ENCODE measurements around the gene AARS2. TPM values are rescaled to one million over a fixed set of nuclear protein-coding genes. Genes with fewer than 3 reads are reported as not detected.

AARS2 gene
- total and polyA plus RNA-seq, 4 donors: 2.3 to 11.5 (median 5.7) TPM

- Histone ChIP-seq H3K9me3 (ENCODE audit: control insufficient read depth, low read length) (no peaks in the 10 kb centered on the region), H3K27ac (ENCODE audit: low read depth in 1 of 2, low read length in 2 of 2) (no peak overlapping the region), H3K36me3 (ENCODE audit: control insufficient read depth in 1 of 2, insufficient read depth in 2 of 2, low read length in 1 of 2) (no peaks in the 10 kb centered on the region), H3K4me3 (ENCODE audit: low read length in 2 of 2) (no peak overlapping the region), H3K27me3 (ENCODE audit: control insufficient read depth in 1 of 2, insufficient read depth in 2 of 2, low read length in 1 of 2) (no peaks in the 10 kb centered on the region), H3K4me1 (ENCODE audit: control insufficient read depth in 1 of 2, insufficient read depth in 2 of 2, low read length in 2 of 2) (no peaks in the 10 kb centered on the region)
- ATAC-seq (ENCODE audit: low FRiP score) (no peak), DNase-seq (peak in 1 of 2 donors; percentile 37)
- 69 to 74% methylated on average over 7 of the region's 7 CpGs for WGBS, 2 donors
- intact Hi-C loops (cut with DNase I): no loop called here
Measured at GRCh38 chr6:44294832-44295791, 18.0 kb downstream of the AARS2 start.

- Histone ChIP-seq H3K4me1 (ENCODE audit: control insufficient read depth in 1 of 2, insufficient read depth in 2 of 2, low read length in 2 of 2) (no peaks in the 10 kb centered on the region), H3K9me3 (ENCODE audit: control insufficient read depth, low read length) (no peaks in the 10 kb centered on the region), H3K27me3 (ENCODE audit: control insufficient read depth in 1 of 2, insufficient read depth in 2 of 2, low read length in 1 of 2) (no peaks in the 10 kb centered on the region), H3K27ac (ENCODE audit: low read depth in 1 of 2, low read length in 2 of 2) (no peak overlapping the region), H3K4me3 (ENCODE audit: low read length in 2 of 2) (no peak overlapping the region), H3K36me3 (ENCODE audit: control insufficient read depth in 1 of 2, insufficient read depth in 2 of 2, low read length in 1 of 2) (no peaks in the 10 kb centered on the region)
- DNase-seq (peak in 1 of 2 donors; percentile 12), ATAC-seq (ENCODE audit: low FRiP score) (no peak)
- WGBS, 2 donors: 71 to 78% methylated on average over 4 of the region's 4 CpGs
- intact Hi-C loops (cut with DNase I): no loop called here
Measured at GRCh38 chr6:44292661-44293365, 20.3 kb downstream of the AARS2 start.

GRCh38 chr6:44291841-44292240 lies 21.3 kb downstream of the AARS2 start:
- ATAC-seq (ENCODE audit: low FRiP score) (no peak), DNase-seq (peak in 1 of 2 donors; percentile 57)
- WGBS, 2 donors: 70 to 75% methylated on average over 4 of the region's 4 CpGs
- intact Hi-C loops (cut with DNase I): no loop called here
- no peaks in the 10 kb centered on the region for H3K36me3 ChIP-seq (ENCODE audit: control insufficient read depth in 1 of 2, insufficient read depth in 2 of 2, low read length in 1 of 2)
- H3K4me1 ChIP-seq (ENCODE audit: control insufficient read depth in 1 of 2, insufficient read depth in 2 of 2, low read length in 2 of 2): no peaks in the 10 kb centered on the region
- no peaks in the 10 kb centered on the region for H3K9me3 ChIP-seq (ENCODE audit: control insufficient read depth, low read length)
- no peak overlapping the region for H3K27ac ChIP-seq (ENCODE audit: low read depth in 1 of 2, low read length in 2 of 2)
- no peaks in the 10 kb centered on the region for H3K27me3 ChIP-seq (ENCODE audit: control insufficient read depth in 1 of 2, insufficient read depth in 2 of 2, low read length in 1 of 2)
- H3K4me3 ChIP-seq (ENCODE audit: low read length in 2 of 2): no peak overlapping the region

GRCh38 chr6:44289726-44290260 lies 23.4 kb downstream of the AARS2 start:
- Histone ChIP-seq H3K27me3 (ENCODE audit: control insufficient read depth in 1 of 2, insufficient read depth in 2 of 2, low read length in 1 of 2) (no peaks in the 10 kb centered on the region), H3K36me3 (ENCODE audit: control insufficient read depth in 1 of 2, insufficient read depth in 2 of 2, low read length in 1 of 2) (no peaks in the 10 kb centered on the region), H3K27ac (ENCODE audit: low read depth in 1 of 2, low read length in 2 of 2) (no peak overlapping the region), H3K9me3 (ENCODE audit: control insufficient read depth, low read length) (no peaks in the 10 kb centered on the region), H3K4me1 (ENCODE audit: control insufficient read depth in 1 of 2, insufficient read depth in 2 of 2, low read length in 2 of 2) (no peaks in the 10 kb centered on the region), H3K4me3 (ENCODE audit: low read length in 2 of 2) (no peak overlapping the region)
- ATAC-seq (ENCODE audit: low FRiP score) (no peak), DNase-seq (no peak)
- intact Hi-C loops (cut with DNase I): no loop called here
- WGBS, 2 donors: 25 to 33% methylated on average over 7 of the region's 7 CpGs

GRCh38 chr6:44286747-44287146 lies 26.4 kb downstream of the AARS2 start:
- Histone ChIP-seq H3K36me3 (ENCODE audit: control insufficient read depth in 1 of 2, insufficient read depth in 2 of 2, low read length in 1 of 2) (no peaks in the 10 kb centered on the region), H3K9me3 (ENCODE audit: control insufficient read depth, low read length) (no peaks in the 10 kb centered on the region), H3K27me3 (ENCODE audit: control insufficient read depth in 1 of 2, insufficient read depth in 2 of 2, low read length in 1 of 2) (no peaks in the 10 kb centered on the region), H3K4me3 (ENCODE audit: low read length in 2 of 2) (no peak overlapping the region), H3K4me1 (ENCODE audit: control insufficient read depth in 1 of 2, insufficient read depth in 2 of 2, low read length in 2 of 2) (no peaks in the 10 kb centered on the region), H3K27ac (ENCODE audit: low read depth in 1 of 2, low read length in 2 of 2) (no peak overlapping the region)
- DNase-seq (no peak), ATAC-seq (ENCODE audit: low FRiP score) (no peak)
- intact Hi-C loops (cut with DNase I): no loop called here
- 37 to 64% methylated on average over 2 of the region's 2 CpGs for WGBS, 2 donors

- H3K4me1 ChIP-seq (ENCODE audit: control insufficient read depth in 1 of 2, insufficient read depth in 2 of 2, low read length in 2 of 2): no peaks in the 10 kb centered on the region
- H3K36me3 ChIP-seq (ENCODE audit: control insufficient read depth in 1 of 2, insufficient read depth in 2 of 2, low read length in 1 of 2): no peaks in the 10 kb centered on the region
- WGBS, 2 donors: 89 to 92% methylated on average over 12 of the region's 12 CpGs
- no peaks in the 10 kb centered on the region for H3K9me3 ChIP-seq (ENCODE audit: control insufficient read depth, low read length)
- no peaks in the 10 kb centered on the region for H3K27me3 ChIP-seq (ENCODE audit: control insufficient read depth in 1 of 2, insufficient read depth in 2 of 2, low read length in 1 of 2)
- H3K27ac ChIP-seq (ENCODE audit: low read depth in 1 of 2, low read length in 2 of 2): no peak overlapping the region
- no peak overlapping the region for H3K4me3 ChIP-seq (ENCODE audit: low read length in 2 of 2)
- intact Hi-C loops (cut with DNase I): no loop called here
- DNase-seq (no peak), ATAC-seq (ENCODE audit: low FRiP score) (no peak)
Measured at GRCh38 chr6:44286285-44286565, 26.9 kb downstream of the AARS2 start.

GRCh38 chr6:44285552-44286284 lies 27.4 kb downstream of the AARS2 start:
- 68 to 76% methylated on average over 25 of the region's 25 CpGs for WGBS, 2 donors
- no peak for DNase-seq
- no peaks in the 10 kb centered on the region for H3K4me1 ChIP-seq (ENCODE audit: control insufficient read depth in 1 of 2, insufficient read depth in 2 of 2, low read length in 2 of 2)
- no peak for ATAC-seq (ENCODE audit: low FRiP score)
- H3K27me3 ChIP-seq (ENCODE audit: control insufficient read depth in 1 of 2, insufficient read depth in 2 of 2, low read length in 1 of 2): no peaks in the 10 kb centered on the region
- no peaks in the 10 kb centered on the region for H3K9me3 ChIP-seq (ENCODE audit: control insufficient read depth, low read length)
- H3K27ac ChIP-seq (ENCODE audit: low read depth in 1 of 2, low read length in 2 of 2): no peak overlapping the region
- intact Hi-C loops (cut with DNase I): no loop called here
- no peak overlapping the region for H3K4me3 ChIP-seq (ENCODE audit: low read length in 2 of 2)
- no peaks in the 10 kb centered on the region for H3K36me3 ChIP-seq (ENCODE audit: control insufficient read depth in 1 of 2, insufficient read depth in 2 of 2, low read length in 1 of 2)

- DNase-seq (no peak), ATAC-seq (ENCODE audit: low FRiP score) (no peak)
- intact Hi-C loops (cut with DNase I): no loop called here
- Histone ChIP-seq H3K27ac (ENCODE audit: low read depth in 1 of 2, low read length in 2 of 2) (no peak overlapping the region), H3K36me3 (ENCODE audit: control insufficient read depth in 1 of 2, insufficient read depth in 2 of 2, low read length in 1 of 2) (no peaks in the 10 kb centered on the region), H3K4me3 (ENCODE audit: low read length in 2 of 2) (no peak overlapping the region), H3K27me3 (ENCODE audit: control insufficient read depth in 1 of 2, insufficient read depth in 2 of 2, low read length in 1 of 2) (no peaks in the 10 kb centered on the region), H3K4me1 (ENCODE audit: control insufficient read depth in 1 of 2, insufficient read depth in 2 of 2, low read length in 2 of 2) (no peaks in the 10 kb centered on the region), H3K9me3 (ENCODE audit: control insufficient read depth, low read length) (no peaks in the 10 kb centered on the region)
- 52 to 60% methylated on average over 4 of the region's 4 CpGs for WGBS, 2 donors
Measured at GRCh38 chr6:44284867-44285266, 28.3 kb downstream of the AARS2 start.
